PC-9 (cell line): ENCODE results near the gene BMPR1B. TPM values are rescaled to one million over a fixed set of nuclear protein-coding genes. Genes with fewer than 3 reads are reported as not detected.

ENCODE experiments used
- BruUV-seq: library from RNA; stranded (reverse); fragments of 400-500 nt; replicated peaks from 2 replicates; lab custom pipeline; 2021; lab: Mats Ljungman, UMichigan
- CTCF ChIA-PET: fragments of 300-600 bp; sonication (Branson Sonifier 250); formaldehyde crosslinking; loops from one replicate; lab custom pipeline; 2022; ENCODE audit warnings: antibody characterized with exemption; lab: Charles Lee
- POLR2A ChIA-PET: fragments of 300-600 bp; sonication (Branson Sonifier 250); formaldehyde crosslinking; loops from one replicate; lab custom pipeline; 2022; ENCODE audit warnings: antibody characterized with exemption; ENCODE audit not compliant: unreplicated experiment; lab: Charles Lee
- DNase-seq, 2 experiments: peaks; one replicate each; pipeline versions ENCODE4 v3.0.0 to v3.0.0-alpha.2; 2015 to 2022; ENCODE audit warnings: mixed read lengths in 1 of 2
- H2AFZ ChIP-seq: fragments of 200-600 bp; sonication (generic); 2 replicates; pipeline ENCODE4 v1.8.1; 2017; ENCODE audit warnings: antibody characterized with exemption
- H3F3A ChIP-seq: fragments of 200-600 bp; sonication (generic); 2 replicates; pipeline ENCODE4 v1.8.1; 2017; ENCODE audit warnings: antibody characterized with exemption, mild to moderate bottlenecking, low read depth; ENCODE audit not compliant: insufficient read depth
- H3K27ac ChIP-seq: fragments of 200-600 bp; sonication (generic); 2 replicates; pipeline ENCODE4 v1.6.1; 2016; ENCODE audit warnings: mixed run types
- H3K27me3 ChIP-seq: fragments of 200-600 bp; sonication (generic); 2 replicates; pipeline ENCODE4 v1.6.1; 2016; ENCODE audit warnings: low read depth, mixed run types; ENCODE audit not compliant: insufficient read depth
- H3K36me3 ChIP-seq: fragments of 200-600 bp; sonication (generic); 2 replicates; pipeline ENCODE4 v1.6.1; 2016; ENCODE audit warnings: low read depth, mixed run types
- H3K4me1 ChIP-seq: fragments of 200-600 bp; sonication (generic); replicated peaks from 2 replicates; pipeline ENCODE4 v1.6.1; 2016; ENCODE audit warnings: mixed run types; ENCODE audit not compliant: insufficient read depth
- H3K4me2 ChIP-seq: fragments of 200-600 bp; sonication (generic); 2 replicates; pipeline ENCODE4 v1.6.1; 2017; ENCODE audit warnings: mixed run types
- H3K4me3 ChIP-seq: fragments of 200-600 bp; sonication (generic); 2 replicates; pipeline ENCODE4 v1.6.1; 2016; ENCODE audit warnings: mixed run types
- H3K79me2 ChIP-seq: fragments of 200-600 bp; sonication (generic); 2 replicates; pipeline ENCODE4 v1.6.1; 2017; ENCODE audit warnings: low read depth, mixed run types
- H3K9me2 ChIP-seq: fragments of 200-600 bp; sonication (generic); 2 replicates; pipeline ENCODE4 v1.8.1; 2017; ENCODE audit warnings: mild to moderate bottlenecking; ENCODE audit not compliant: insufficient read depth
- H3K9me3 ChIP-seq: fragments of 200-600 bp; sonication (generic); 2 replicates; pipeline ENCODE4 v1.8.1; 2016; ENCODE audit warnings: low read depth; ENCODE audit not compliant: insufficient read depth
- H4K20me1 ChIP-seq: fragments of 200-600 bp; sonication (generic); 2 replicates; pipeline ENCODE4 v1.8.1; 2017; ENCODE audit not compliant: insufficient read depth
- CTCF ChIP-seq: fragments of 200-600 bp; sonication (generic); conservative IDR thresholded peaks from 2 replicates; pipeline ENCODE4 v1.6.1; 2017; ENCODE audit warnings: mixed run types, antibody characterized with exemption, mild to moderate bottlenecking, moderate library complexity
- EZH2 ChIP-seq: fragments of 200-600 bp; sonication (generic); IDR thresholded peaks from 2 replicates; pipeline ENCODE4 v1.8.0; 2017; ENCODE audit warnings: antibody characterized with exemption, low read depth
- intact Hi-C: fragments of 100-400 bp; cut with micrococcal nuclease; formaldehyde crosslinking; loops from one replicate; pipeline ENCODE4 v1.10.0; 2022; ENCODE audit not compliant: unreplicated experiment
- total RNA-seq: library from RNA; stranded (reverse); gene quantifications from 2 replicates; pipeline ENCODE4 v1.2.3, GENCODE V29; 2021

Gene BMPR1B
- total RNA-seq, 1 experiment from 2014 or later: 1.1 TPM

GRCh38 chr4:94728056-94728766 lies 29.5 kb upstream of the BMPR1B start:
- CTCF ChIA-PET: no interaction called here
- Histone ChIP-seq H3K4me3 (no peak overlapping the region), H2AFZ (no peak overlapping the region), H3K27me3 (no peaks in the 10 kb centered on the region), H3K9me3 (no peaks in the 10 kb centered on the region), H3K4me1 (no peaks in the 10 kb centered on the region), H4K20me1 (no peaks in the 10 kb centered on the region), H3K36me3 (no peaks in the 10 kb centered on the region), H3K27ac (no peak overlapping the region), H3K4me2 (no peak overlapping the region), H3F3A (no peaks in the 10 kb centered on the region), H3K9me2 (no peaks in the 10 kb centered on the region), H3K79me2 (no peaks in the 10 kb centered on the region)
- POLR2A ChIA-PET: no interaction called here
- no TSS peak for BruUV-seq
- no peak for TF ChIP-seq EZH2
- TF ChIP-seq CTCF: no peak
- intact Hi-C loops: no loop called here
- DNase-seq: no peak

GRCh38 chr4:94732358-94732698 lies 25.4 kb upstream of the BMPR1B start:
- CTCF ChIA-PET: no interaction called here
- no peak overlapping the region for H2AFZ ChIP-seq

GRCh38 chr4:94739741-94740140 lies 18.0 kb upstream of the BMPR1B start:
- DNase-seq: no peak
- CTCF ChIA-PET: no interaction called here
- Histone ChIP-seq H3K9me3 (no peaks in the 10 kb centered on the region), H3K27ac (no peak overlapping the region), H3K4me1 (no peaks in the 10 kb centered on the region), H3K9me2 (no peaks in the 10 kb centered on the region), H3K4me3 (no peak overlapping the region), H3K79me2 (no peaks in the 10 kb centered on the region), H3K36me3 (no peaks in the 10 kb centered on the region), H2AFZ (no peak overlapping the region), H3F3A (no peaks in the 10 kb centered on the region), H3K27me3 (no peaks in the 10 kb centered on the region), H4K20me1 (no peaks in the 10 kb centered on the region), H3K4me2 (no peak overlapping the region)
- no peak for TF ChIP-seq EZH2
- no peak for TF ChIP-seq CTCF
- POLR2A ChIA-PET: no interaction called here
- intact Hi-C loops: no loop called here
- BruUV-seq: no TSS peak

More at GRCh38 chr4:94732358-94732698, 25.4 kb upstream of the BMPR1B start:
- intact Hi-C loops: no loop called here
- no TSS peak for BruUV-seq
- Histone ChIP-seq H3K27ac (no peak overlapping the region), H3K4me3 (no peak overlapping the region), H3F3A (no peaks in the 10 kb centered on the region), H3K79me2 (no peaks in the 10 kb centered on the region), H4K20me1 (no peaks in the 10 kb centered on the region), H3K4me2 (no peak overlapping the region), H3K9me3 (no peaks in the 10 kb centered on the region), H3K4me1 (no peaks in the 10 kb centered on the region), H3K27me3 (no peaks in the 10 kb centered on the region), H3K36me3 (no peaks in the 10 kb centered on the region), H3K9me2 (no peaks in the 10 kb centered on the region)
- TF ChIP-seq CTCF (no peak), EZH2 (no peak)
- POLR2A ChIA-PET: no interaction called here
- DNase-seq: no peak
